ENCODE results near the gene FAM107A. TPM values are rescaled to one million over a fixed set of nuclear protein-coding genes. Genes with fewer than 3 reads are reported as not detected.

Gene FAM107A
- total RNA-seq, 1 experiment from 2014 or later = 0.05 TPM

- DNase-seq (ENCODE audit: extremely low read depth, low read depth) = no peak
These were observed 16.9 kb upstream of the FAM107A start for GRCh38 chr3:58594117-58594516.

GRCh38 chr3:58591517-58592510 lies 14.6 kb upstream of the FAM107A start:
- DNase-seq (ENCODE audit: extremely low read depth, low read depth) = peak; percentile 28

DNA sequence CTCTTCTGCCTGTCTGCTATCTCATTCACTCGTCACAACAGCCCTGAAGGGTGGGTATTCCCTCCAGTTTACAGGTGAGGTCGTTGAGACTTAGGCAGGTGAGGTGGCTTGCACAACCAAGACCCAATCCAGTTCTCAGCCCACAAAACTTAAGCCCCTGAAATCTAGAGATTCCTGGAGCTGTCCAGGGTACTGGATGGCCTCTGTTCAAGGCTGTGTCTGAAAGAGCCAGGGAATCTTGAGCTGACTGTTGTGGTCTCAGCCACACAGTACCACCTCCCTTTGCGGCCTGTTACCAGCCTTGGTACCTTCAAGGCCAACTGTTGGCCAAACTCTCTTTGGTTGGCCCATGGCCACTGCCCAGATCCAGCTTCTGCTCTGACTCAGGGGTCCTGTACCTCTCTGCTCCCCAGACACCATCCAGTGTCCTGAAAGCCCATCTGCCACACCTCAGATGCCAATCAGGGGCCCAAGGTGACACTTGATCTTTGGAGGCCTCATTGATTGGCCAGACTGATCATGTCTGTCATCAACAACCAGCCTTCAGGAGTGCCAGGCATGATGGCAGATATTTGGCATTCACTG lies 10.9 kb upstream of the FAM107A start:
- no peak for DNase-seq (ENCODE audit: extremely low read depth, low read depth)

GRCh38 chr3:58586776-58587192 lies 9.6 kb upstream of the FAM107A start:
- no peak for DNase-seq (ENCODE audit: extremely low read depth, low read depth)

DNA sequence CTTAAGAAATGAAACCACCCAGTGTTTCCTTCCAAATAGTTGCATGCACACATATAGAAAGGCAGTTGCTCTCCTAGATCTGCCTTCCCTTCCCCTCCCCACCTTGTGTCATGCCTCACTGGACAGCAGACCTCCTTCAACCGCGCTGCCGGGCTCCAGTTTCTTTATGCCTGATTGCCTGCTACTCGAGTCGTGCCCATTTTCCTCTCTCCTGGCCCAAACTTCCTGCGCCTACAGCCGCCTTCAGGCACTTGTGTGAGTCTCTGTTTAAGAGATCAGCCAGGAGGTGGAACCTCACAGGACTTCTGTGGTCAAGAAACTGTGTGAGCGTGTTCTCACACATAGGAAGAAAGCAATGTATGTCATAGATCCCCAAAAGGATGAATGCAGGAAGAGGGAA lies 8.8 kb upstream of the FAM107A start:
- no peak for DNase-seq (ENCODE audit: extremely low read depth, low read depth)

DNA sequence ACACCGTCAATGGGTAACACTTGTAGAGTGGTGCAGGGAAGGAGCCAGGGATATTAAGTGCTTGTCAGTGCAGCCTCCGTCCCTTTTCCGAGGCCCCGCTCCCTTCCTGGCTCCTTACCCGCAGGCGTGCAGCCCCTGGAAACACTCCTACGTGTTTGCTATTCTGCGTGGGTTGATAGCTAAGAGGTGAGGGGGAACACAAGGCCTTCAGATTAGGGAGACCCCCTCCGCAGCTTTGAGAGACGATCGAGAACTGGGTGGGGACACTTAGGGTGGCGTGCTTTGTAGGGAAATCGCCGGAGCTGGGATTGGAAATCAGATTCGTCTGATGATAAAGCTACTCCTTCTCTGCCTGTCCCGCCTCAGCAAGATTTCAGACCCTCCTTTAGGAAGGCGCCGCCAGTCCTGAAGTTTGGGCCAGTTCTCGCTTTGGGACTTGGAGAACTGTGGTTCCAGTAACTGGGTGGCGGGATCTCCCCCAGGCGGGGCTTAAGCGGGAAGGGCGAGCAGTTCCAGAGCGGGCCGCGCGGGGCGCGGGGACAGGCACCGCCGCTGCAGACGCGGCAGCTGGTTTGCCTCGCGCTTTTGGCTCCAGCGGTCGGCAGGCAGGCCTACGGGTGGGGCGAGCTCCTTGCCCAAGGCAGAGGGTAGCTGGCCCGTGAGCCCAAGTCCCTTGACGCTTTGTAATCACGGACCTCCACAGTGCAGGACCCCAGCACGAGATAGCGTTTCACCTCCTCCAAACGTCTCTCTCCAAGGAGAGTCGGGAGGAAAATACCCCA lies 8.0 kb upstream of the FAM107A start:
- peak; percentile 46 for DNase-seq (ENCODE audit: extremely low read depth, low read depth)

DNA sequence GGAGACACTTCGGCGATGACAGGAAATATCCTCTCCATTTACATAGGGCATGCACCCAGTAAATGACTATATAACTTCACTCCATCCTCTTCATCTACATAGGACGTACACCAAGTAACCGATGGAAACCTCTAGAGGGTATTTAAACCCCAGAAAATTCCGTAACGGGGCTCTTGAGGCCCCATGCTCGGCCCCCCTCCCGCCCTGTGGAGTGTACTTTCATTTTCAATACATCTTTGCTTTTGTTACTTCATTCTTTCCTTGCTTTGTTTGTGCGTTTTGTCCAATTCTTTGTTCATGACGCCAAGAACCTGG lies 7.5 kb upstream of the FAM107A start:
- DNase-seq (ENCODE audit: extremely low read depth, low read depth) = no peak

GRCh38 chr3:58581328-58582091 lies 4.3 kb upstream of the FAM107A start:
- no peak for DNase-seq (ENCODE audit: extremely low read depth, low read depth)

- DNase-seq (ENCODE audit: extremely low read depth, low read depth) = no peak
These were observed 3.7 kb upstream of the FAM107A start for GRCh38 chr3:58580826-58581327.

GRCh38 chr3:58578873-58579272 lies 1.7 kb upstream of the FAM107A start:
- no peak for DNase-seq (ENCODE audit: extremely low read depth, low read depth)

- DNase-seq (ENCODE audit: extremely low read depth, low read depth) = no peak
These were observed 475 bp downstream of the FAM107A start for GRCh38 chr3:58576716-58577115.

GRCh38 chr3:58575971-58576652 lies 1.1 kb downstream of the FAM107A start:
- no peak for DNase-seq (ENCODE audit: extremely low read depth, low read depth)

DNA sequence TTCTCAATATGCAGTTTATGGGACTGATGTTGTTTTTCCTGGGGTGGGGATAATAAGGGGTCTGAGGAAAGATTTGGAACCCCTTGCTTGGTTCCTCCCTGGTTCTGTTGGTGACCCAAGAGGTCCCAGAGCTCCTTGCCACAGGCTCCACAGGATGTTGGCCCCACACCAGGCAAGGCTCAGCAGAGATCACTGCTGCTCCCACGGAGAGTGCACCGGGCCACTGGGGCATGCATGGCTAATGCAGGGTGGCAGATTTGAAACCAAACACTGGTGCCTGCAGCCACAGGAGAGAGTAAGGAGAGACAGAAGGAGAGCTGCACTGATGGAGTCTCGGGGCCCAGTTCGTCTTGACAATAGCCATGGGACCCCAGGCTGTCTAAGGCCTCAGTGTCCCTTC lies 2.5 kb downstream of the FAM107A start:
- DNase-seq (ENCODE audit: extremely low read depth, low read depth) = no peak

GRCh38 chr3:58574106-58574505 lies 3.1 kb downstream of the FAM107A start:
- DNase-seq (ENCODE audit: extremely low read depth, low read depth) = no peak

DNA sequence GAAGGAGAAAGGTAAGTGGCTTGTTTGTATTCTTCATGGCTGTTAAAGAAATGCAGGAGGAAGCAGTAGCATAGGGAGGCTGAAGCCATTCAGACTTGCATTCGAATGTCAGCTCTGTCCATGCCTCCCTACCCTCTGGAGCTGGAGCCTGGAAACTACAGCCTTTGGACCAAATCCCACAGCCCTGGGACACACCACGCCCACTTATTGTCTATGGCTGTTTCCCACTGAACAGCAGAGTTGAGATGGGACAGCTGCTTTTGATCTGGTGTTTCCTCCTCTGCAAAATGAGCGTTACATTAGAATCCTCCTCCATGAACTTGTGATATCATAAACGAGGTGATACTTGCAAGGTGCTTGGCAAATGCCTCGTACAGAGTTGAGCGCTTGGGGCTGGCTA lies 3.6 kb downstream of the FAM107A start:
- DNase-seq (ENCODE audit: extremely low read depth, low read depth) = no peak

- DNase-seq (ENCODE audit: extremely low read depth, low read depth) = no peak
These were observed 4.5 kb downstream of the FAM107A start for GRCh38 chr3:58572634-58573230.

DNA sequence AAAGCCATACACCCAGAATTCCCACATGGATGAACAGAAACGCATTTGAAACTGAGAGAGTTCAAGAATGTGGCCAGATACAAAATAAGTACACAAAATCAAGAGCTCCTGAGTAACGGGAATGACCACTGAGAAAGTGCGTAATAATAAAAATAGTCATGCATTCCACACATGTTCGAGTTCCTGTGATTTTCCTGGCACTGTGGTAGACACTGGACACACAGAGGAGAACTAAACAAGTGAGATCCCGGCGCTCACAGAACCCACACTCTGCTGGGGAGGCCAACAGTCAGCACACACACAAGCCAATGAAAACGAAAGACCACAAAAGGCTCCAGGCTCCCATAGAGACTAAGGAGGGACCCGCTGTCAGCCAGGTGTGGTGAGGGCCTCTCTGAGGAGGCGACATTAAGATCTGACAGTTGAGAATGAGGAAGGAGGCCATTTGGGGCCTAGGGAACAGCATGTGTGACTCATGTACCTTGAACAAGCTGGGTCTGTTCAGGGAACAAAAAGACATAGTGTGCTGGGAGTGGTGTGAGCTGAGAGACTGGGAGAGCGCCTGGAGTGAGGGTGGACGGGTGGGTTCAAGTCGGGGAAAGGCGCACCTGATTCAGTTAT lies 5.1 kb downstream of the FAM107A start:
- DNase-seq (ENCODE audit: extremely low read depth, low read depth) = no peak

DNA sequence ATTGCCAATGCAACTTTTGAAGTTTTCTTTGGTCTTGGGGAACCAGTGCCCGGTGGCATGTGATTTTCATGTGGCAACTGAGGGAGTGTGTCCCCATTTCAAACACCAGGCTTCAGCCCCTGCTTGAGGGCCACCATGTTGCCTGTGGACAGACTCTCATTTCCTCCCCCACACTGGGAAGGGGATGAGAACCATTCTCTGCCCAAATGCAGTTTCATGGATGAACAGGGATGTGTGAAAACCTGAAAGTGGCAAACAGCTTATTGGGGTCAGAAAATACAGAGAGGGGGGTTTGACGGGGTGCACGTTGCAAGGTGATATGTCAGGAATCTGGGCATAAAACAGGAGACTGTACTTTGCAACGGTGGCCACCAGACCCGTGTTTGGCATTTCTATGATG lies 6.3 kb downstream of the FAM107A start:
- no peak for DNase-seq (ENCODE audit: extremely low read depth, low read depth)

Data from NCI-H460 (cell line).